Measurements from ENCODE around the gene SH3BP1. TPM values are rescaled to one million over a fixed set of nuclear protein-coding genes. Genes with fewer than 3 reads are reported as not detected.

SH3BP1 gene
- total RNA-seq, 4 donors from 2014 or later = 53.1 to 158 (median 84.7) TPM

- 10% methylated on average over 29 of the region's 34 CpGs; no CpG with 5 or more reads in 1 of the 2 donors for WGBS, 2 donors (ENCODE audit: low coverage in 1 of 2)
- intact Hi-C loops (cut with DNase I; ENCODE audit: low total_unique reads) = no loop called here
Measured at GRCh38 chr22:37674951-37675929, 35.8 kb downstream of the SH3BP1 start, which contains the start of gene LGALS1. LGALS1 (plus strand) TSS chr22:37675636; CDS start chr22:37675703, 67 bp downstream.

GRCh38 chr22:37675930-37676735 lies 36.7 kb downstream of the SH3BP1 start:
- Histone ChIP-seq H3K4me1 (peaks cover 34 to 67% (median 55%) of the 10 kb centered on the region in 4 donors), H3K9me3 (no peaks in the 10 kb centered on the region), H3K4me3 (peak overlapping the region; percentile 28 to 54 (median 43)), H3K36me3 (no peaks in the 10 kb centered on the region), H3K27ac (peak overlapping the region; percentile 89 to 96 (median 94)), H3K27me3 (no peaks in the 10 kb centered on the region)
- TF ChIP-seq EP300 (IDR thresholded peaks at IDR 0.05; ENCODE audit: low read depth) (no peak), POLR2AphosphoS5 (IDR thresholded peaks at IDR 0.05) (no peak), POLR2A (IDR thresholded peaks at IDR 0.05) (no peak)
- TF ChIP-seq, protein P1, sequence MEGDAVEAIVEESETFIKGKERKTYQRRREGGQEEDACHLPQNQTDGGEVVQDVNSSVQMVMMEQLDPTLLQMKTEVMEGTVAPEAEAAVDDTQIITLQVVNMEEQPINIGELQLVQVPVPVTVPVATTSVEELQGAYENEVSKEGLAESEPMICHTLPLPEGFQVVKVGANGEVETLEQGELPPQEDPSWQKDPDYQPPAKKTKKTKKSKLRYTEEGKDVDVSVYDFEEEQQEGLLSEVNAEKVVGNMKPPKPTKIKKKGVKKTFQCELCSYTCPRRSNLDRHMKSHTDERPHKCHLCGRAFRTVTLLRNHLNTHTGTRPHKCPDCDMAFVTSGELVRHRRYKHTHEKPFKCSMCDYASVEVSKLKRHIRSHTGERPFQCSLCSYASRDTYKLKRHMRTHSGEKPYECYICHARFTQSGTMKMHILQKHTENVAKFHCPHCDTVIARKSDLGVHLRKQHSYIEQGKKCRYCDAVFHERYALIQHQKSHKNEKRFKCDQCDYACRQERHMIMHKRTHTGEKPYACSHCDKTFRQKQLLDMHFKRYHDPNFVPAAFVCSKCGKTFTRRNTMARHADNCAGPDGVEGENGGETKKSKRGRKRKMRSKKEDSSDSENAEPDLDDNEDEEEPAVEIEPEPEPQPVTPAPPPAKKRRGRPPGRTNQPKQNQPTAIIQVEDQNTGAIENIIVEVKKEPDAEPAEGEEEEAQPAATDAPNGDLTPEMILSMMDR (IDR thresholded peaks at IDR 0.05) = no peak
- intact Hi-C loops (cut with DNase I; ENCODE audit: low total_unique reads) = no loop called here
- in situ Hi-C loops (cut with MboI; ENCODE audit: low pct_ligation_motif_present in 1 of 4, low pct_unique_long_range_greater_than_20kb in 1 of 4, low sequenced_read_pairs in 3 of 4) = loop anchor here in 1 of 4 donors (25.0 kb wide), 1 partner anchor 111 kb away; no protein-coding TSS in a partner anchor
- peak; percentile 50 for DNase-seq
- WGBS, 2 donors (ENCODE audit: low coverage in 1 of 2) = 10 to 18% methylated on average over 6 to 17 of the region's 17 CpGs

More at GRCh38 chr22:37674951-37675929, 35.8 kb downstream of the SH3BP1 start, which contains the start of gene LGALS1:
- peaks cover 34 to 65% (median 54%) of the 10 kb centered on the region in 4 donors for H3K4me1 ChIP-seq
- H3K36me3 ChIP-seq = no peaks in the 10 kb centered on the region
- in situ Hi-C loops (cut with MboI; ENCODE audit: low pct_ligation_motif_present in 1 of 4, low pct_unique_long_range_greater_than_20kb in 1 of 4, low sequenced_read_pairs in 3 of 4) = loop anchor here in 1 of 4 donors (25.0 kb wide), 1 partner anchor 112 kb away; no protein-coding TSS in a partner anchor
- TF ChIP-seq POLR2AphosphoS5 (IDR thresholded peaks at IDR 0.05) = peak; percentile 83 to 87 (median 86)
- TF ChIP-seq POLR2A (IDR thresholded peaks at IDR 0.05) = peak; percentile 61
- TF ChIP-seq, protein P1 (IDR thresholded peaks at IDR 0.05) = no peak
- no peak for TF ChIP-seq EP300 (IDR thresholded peaks at IDR 0.05; ENCODE audit: low read depth)
- peak within 1 kb of the TSS; percentile 89 to 96 (median 94) for H3K27ac ChIP-seq
- peak; percentile 95 for DNase-seq
- no peaks in the 10 kb centered on the region for H3K27me3 ChIP-seq
- no peaks in the 10 kb centered on the region for H3K9me3 ChIP-seq
- peak within 1 kb of the TSS; percentile 28 to 54 (median 43) for H3K4me3 ChIP-seq

- in situ Hi-C loops (cut with MboI; ENCODE audit: low pct_ligation_motif_present in 1 of 4, low pct_unique_long_range_greater_than_20kb in 1 of 4, low sequenced_read_pairs in 3 of 4) = loop anchor here in 1 of 4 donors (25.0 kb wide), 1 partner anchor 110 kb away; no protein-coding TSS in a partner anchor
Measured at GRCh38 chr22:37676736-37677492, 37.4 kb downstream of the SH3BP1 start.

More at GRCh38 chr22:37676736-37677492, 37.4 kb downstream of the SH3BP1 start:
- TF ChIP-seq POLR2AphosphoS5 (IDR thresholded peaks at IDR 0.05) (peak; percentile 69 to 84 (median 80)), POLR2A (IDR thresholded peaks at IDR 0.05) (peak; percentile 62)
- TF ChIP-seq, protein P1 (IDR thresholded peaks at IDR 0.05) = no peak
- Histone ChIP-seq H3K27ac (peak overlapping the region; percentile 89 to 96 (median 94)), H3K36me3 (no peaks in the 10 kb centered on the region), H3K27me3 (no peaks in the 10 kb centered on the region), H3K9me3 (no peaks in the 10 kb centered on the region), H3K4me1 (peaks cover 36 to 75% (median 60%) of the 10 kb centered on the region in 4 donors), H3K4me3 (peak overlapping the region; percentile 28 to 54 (median 43))
- 2% methylated on average over 35 of the region's 42 CpGs; no CpG with 5 or more reads in 1 of the 2 donors for WGBS, 2 donors (ENCODE audit: low coverage in 1 of 2)
- peak; percentile 93 for DNase-seq
- intact Hi-C loops (cut with DNase I; ENCODE audit: low total_unique reads) = no loop called here
